ENCODE results near the gene POLR3H.
"Not testable (repeated sequence)": the region's sequence is repeated elsewhere in the genome, so short reads cannot be mapped to it uniquely, and the experiment has no call there.

The POLR3H gene, protein sequence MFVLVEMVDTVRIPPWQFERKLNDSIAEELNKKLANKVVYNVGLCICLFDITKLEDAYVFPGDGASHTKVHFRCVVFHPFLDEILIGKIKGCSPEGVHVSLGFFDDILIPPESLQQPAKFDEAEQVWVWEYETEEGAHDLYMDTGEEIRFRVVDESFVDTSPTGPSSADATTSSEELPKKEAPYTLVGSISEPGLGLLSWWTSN

DNA sequence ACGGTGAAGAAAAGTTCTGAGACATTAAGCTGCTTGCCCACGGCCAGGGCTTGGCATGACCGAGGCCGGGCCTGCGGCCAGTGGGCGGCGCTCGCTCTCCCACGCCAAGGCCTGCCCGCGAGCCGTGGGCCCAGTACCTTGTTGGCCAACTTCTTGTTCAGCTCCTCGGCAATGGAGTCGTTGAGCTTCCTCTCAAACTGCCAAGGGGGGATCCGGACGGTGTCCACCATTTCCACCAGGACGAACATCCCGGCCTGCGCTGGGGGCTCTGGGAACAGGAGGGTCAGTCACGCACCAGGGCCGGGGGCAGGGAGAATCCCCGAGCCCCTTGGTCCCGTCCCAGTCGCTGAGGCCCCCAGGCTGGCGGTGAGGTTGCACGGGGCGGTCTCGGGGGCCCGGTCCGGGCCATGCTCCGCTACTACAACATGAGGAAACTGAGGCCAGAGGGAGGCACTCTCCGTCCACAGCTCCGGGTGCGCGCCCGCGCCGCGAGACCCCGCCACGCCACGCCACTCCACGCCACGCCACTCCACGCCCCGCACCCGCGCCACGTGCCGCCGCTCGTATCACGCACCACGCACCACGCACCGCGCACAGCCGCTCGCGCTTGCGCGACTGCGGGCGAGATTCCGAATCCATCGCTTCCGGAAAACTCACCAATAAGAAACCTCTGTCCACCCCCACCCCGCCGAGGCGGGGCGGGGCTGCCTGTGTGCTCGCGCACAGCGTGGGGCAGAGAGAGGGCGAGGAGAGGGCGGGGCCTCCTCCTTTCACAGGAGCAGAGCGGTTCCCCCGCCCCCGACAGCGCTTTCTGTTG lies at the start of gene POLR3H:
Gene POLR3H, minus strand, starts transcription at position 617 of the 817 bp plus-strand sequence. Its CDS starts 369 bp downstream, at position 248.
- peak; percentile 89 for DNase-seq

DNA sequence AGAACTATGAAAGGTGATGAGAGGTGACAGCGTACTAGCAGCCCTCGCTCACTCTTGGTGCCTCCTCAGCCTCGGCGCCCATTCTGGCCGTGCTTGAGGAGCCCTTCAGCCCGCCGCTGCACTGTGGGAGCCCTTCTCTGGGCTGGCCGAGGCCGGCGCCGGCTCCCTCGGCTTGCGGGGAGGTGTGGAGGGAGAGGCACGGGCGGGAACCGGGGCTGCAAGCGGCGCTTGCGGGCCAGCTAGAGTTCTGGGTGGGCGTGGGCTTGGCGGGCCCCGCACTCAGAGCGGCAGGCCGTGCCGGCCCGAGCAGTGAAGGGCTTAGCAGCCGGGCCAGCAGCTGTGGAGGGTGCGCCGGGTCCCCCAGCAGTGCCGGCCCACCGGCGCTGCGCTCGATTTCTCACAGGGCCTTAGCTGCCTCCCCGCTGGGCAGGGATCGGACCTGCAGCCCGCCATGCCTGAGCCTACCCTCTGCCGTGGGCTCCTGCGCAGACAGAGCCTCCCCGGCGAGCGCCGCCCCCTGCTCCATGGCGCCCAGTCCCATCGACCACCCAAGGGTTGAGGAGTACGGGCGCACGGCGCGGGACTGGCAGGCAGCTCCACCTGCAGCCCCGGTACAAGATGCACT lies 49.2 kb upstream of the POLR3H start:
- DNase-seq: not testable (repeated sequence)

DNA sequence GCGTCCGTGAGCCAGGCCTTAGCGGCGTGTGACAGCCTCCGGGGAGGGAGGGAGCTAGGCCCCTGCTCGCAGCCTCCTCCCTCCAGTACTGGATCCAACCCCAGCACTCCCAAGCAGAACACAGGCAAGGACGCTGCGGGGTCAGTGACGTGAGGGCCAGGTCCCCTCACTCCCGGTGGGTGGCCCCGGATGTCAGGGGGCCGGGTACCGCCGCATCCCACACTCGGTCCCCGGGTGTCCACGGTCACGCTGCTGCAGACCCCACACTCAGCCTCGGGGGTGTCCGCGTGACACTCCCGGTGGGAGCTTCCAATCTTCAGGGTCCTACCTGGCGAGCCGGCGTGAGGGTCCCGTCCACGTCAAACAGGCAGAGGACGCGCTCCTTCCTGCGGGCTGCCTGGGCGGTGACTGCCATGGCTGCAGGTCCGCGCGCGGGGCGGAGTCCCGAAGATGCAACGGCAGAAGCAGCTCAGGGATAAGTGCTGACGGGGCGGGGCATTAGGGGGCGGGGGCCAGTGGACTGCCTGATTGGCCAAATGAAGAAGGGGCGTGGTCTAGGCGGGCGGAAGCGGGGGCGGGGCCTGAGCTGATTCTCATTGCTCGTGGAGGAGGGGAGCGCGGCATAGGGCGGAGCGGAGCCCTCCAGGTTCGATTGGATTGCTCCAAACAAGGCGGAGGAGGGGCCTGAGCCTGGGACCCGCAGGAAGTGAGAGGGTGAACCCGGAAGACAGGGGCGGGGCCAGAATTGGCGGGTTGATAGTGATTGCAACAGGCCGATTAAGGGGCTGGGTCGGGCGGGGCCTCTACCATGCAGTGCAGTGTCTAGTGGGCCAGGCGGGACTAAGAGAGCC lies 45.3 kb upstream of the POLR3H start, which contains the start of gene PMM1:
Gene PMM1, minus strand, starts transcription at position 450 of the 851 bp plus-strand sequence. Its CDS starts 35 bp downstream, at position 415.
- peak; percentile 94 for DNase-seq

DNA sequence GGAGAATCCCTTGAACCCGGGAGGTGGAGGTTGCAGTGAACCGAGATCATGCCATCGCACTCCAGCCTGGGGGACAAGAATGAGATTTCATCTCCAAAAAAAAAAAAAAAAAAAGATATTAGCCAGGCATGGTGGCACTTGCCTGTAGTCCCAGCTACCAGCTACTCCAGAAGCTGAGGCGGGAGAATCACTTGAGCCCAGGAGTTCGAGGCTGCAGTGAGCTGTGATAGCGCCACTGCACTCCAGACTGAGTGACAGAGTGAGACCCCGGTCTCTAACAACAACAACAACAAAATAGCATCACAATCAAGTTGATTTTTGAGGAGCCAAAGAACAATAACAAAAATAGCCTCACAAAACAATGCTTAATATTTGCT lies 43.1 kb upstream of the POLR3H start:
- no peak for DNase-seq

DNA sequence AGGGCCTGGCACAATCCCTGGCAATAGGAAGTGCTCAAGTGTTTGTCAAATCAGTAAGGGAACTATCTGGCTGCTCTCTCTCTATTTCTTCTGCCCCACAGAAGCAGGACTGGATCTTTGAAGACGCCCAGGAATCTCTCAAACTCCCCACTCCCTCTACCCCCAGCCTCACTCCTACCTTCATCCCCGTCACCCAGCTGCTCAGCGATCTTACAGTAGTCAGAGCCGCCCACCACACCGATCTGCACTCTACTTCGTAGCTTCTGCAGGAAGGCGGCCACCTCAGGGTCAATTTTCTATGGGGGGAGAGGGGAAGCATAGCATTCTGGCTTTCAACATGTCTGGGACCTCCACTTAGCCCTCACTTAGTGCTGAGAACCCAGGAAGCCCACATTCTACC lies 41.6 kb upstream of the POLR3H start:
- no peak for DNase-seq

DNA sequence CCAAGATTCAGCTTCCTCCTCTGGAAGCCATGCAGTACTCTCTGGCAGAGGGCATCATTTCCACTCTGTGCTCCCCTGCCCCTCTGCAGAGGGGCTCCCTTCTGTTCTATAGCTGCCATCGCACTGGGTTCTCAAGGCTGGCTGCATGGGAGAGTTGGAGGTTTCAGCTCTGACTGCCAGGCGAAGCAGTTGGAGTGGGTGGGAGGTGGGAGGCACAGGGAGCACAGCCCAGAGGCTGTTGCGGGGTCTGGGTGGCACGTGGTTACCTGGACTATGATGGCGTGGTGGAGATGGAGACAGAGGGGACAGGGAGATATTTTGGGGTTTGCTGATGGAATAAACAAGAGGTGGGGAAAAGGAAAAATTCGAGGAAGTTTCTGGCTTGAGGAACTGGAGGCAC lies 40.6 kb upstream of the POLR3H start:
- DNase-seq: no peak

DNA sequence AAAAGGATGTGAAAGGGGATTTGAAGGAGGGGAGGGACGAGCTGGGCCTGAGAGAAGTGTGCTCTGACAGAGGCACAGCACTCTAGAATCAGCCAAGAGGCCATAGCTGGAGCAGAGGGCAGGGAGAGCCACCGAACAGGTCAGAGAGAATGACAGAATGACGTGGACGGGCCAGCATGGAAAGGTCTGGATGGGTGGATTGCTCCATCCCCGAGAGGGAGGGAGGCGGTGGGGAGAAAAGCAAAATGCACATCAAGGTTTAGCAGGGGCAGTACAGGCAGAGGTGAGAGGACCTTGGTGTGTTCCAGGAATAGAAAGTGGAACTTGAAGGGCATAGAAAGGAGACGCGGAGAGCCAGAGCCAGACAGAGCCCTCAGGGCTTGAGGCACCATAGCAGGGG lies 38.4 kb upstream of the POLR3H start:
- no peak for DNase-seq

DNA sequence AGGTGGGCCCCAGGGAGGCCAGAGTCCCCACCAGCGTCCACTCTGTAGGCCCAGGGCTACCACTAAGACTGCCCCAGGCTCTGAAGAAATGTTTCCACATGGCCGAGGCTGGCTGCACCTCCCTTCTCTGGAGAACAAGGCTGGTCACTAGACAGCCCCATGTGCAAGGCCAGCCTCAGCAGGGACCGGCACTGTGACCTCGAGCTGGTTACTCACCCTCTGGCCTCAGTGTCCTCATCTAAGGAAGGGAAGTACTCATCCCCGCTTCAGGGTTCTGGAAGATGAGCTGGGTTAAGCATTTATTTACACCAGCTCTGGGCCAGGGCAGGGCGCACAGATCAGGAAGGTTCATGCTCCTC lies 35.7 kb upstream of the POLR3H start:
- DNase-seq: no peak

DNA sequence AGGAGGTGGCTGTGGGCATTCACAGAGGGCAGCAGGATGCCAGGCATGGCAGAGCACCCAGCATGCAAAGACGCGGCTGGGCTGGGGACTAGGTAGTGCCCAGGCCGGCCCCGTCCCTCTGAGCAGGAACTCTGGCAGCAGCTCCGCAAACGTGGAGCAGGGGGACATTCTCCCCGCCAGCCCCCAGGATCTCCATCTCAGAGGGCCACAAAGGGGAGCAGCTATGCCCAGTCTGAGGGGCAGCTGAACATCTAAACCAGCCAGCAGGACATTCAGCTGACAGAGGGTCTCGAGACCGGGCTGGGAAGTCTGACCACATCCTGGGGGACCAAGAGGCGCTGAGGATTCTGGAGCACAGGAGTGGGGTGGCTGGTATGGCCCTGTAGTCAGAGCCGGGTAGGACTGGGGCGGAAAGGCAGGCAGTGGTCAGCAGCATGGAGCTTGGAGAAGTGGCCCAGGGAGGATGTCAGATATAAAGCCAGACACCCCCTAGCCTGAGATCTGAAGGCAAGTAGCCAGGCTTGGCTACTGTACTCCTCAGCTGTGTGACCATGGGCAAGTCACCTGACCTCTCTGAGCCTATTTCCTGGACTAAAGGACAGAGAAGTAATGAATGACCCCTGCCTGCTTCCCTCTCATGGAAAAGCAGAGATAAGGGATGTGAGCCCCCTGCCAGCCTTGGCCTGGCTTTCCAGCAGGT lies 35.2 kb upstream of the POLR3H start:
- DNase-seq: no peak

DNA sequence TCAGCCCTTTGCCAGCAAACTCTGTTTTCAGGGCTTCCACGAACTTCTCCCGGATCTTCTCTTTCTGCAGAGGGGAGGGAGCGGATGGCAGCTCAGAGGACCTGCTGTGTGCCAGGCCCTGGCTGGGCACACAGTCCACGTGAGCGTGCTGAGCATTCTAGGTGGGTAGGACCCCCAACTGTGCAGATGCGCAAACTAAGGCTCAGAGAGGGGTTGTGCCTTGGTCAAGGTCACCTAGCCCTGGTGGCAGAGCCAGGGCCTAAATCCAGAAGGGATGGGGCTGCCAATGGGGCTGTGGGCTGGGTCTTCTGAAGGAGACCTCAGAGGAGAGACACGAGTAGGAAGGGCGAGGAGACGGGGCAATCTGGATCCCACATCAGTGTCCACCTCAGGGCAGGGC lies 34.5 kb upstream of the POLR3H start:
- DNase-seq: no peak

DNA sequence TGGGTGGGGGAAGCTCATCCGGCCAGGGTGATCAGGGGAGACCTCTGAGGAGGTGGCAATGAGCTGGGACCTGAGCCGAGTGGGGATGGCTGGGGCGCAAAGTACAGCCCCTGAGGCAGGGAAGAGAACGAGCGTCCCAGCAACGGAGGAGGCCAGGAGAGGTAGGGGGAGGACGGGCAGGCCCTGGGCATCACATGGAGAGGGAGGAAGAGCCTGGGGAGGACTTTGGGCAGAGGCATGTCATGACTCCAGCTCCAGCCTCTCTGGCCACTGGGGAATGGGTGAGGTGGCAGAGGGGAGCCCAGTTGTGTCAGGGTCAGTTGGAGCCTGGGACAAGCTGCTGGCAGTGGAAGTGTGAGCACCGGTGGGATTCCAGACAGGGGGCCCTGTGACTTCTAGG lies 33.8 kb upstream of the POLR3H start:
- no peak for DNase-seq

DNA sequence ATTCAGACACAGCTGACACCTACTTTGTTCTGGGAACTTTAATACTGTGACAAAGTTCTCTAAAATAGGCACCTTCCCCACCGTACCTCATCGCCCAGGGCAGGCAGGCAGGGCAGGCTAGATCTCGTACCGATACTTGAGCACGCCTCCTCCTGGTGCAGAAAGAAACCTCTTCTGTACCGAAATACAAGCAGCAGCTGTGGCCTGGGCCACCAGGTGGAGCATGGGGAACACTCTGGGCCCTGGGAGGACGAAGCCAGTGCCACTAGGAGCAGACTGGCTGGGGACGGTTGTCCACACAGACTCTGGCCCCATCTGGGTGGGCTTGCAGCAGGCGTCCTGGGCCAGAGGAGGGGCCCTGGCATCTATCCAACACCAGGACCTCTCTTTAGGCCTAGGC lies 32.6 kb upstream of the POLR3H start:
- peak; percentile 1 for DNase-seq

DNA sequence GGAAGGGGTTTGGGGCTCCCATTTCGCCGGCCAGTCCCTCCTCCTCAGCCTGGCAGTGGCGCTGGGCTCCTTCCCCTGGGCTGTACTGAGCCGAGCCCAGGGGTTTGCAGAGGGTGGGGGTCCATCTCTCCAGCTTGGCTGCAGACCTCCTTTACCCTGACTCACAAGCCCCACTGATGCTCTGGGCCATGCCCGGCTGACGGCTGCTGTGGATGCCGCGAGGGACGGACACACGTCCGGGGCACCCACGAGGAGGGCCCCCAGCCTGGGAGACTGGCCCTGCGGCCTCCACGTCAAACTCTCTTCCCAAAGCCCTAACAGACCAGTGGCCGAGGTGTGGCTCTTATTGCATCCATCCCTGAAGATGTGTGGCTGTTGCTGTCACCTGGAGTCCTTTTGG lies 31.3 kb upstream of the POLR3H start:
- no peak for DNase-seq

DNA sequence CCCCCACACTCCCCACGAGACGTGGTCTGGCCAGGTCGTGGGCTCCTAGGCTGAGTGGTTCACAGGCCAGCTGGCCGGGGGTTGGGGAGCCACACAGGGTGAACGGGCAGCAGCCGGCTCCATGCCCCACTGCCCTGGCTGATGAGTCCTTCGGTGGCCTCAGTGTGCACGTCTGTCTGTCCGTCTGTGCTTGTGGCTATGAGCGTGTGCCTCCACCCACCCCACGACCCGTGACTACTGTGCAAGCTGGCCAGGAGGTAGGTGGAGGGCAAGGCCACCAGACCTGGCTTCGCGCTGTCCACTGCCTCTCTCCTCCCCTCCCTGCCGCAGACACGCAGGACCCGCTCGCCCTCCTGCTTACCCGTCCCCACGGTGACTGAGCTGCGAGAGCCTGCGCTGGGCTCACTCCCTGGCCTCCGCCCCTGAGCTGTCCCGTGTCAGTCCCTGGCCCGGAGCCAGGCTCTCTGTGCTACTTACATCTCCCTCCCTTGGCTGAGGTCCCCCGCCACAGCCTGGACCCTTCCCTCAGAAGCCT lies 30.6 kb upstream of the POLR3H start:
- DNase-seq: no peak

DNA sequence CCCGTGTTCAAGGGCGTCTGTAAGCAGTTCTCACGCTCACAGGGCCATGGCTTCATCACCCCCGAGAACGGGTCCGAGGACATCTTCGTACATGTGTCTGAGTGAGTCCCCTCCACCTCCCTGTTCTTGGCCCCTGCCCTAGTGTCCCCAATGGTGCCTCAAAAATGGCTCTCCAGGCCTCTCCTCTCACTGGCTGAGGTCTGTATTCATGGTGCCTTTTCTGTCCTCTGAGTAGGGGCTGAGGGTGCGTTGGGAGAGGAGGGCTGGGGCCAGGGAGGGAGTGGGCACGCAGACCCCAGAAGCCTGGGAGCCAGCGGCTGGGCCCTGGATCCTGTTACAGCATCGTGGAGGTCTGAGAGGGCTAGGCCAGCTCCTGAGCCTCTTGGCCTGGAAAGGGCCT lies 29.4 kb upstream of the POLR3H start:
- no peak for DNase-seq

DNA sequence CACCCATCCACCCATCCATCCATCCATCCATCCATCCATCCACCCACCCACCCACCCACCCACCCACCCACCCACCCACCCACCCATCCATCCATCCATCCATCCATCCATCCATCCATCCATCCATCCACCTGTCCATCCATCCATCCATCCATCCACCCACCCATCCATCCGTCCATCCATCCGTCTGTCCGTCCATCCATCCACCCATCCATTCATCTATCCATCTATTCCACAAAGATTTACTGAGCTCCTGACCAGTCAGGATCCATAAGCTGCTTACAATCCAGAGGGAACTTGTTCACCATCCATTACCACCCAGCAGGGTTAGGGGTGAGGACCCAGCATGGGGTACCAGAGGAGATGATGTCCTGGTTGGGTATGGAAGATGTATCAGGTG lies 28.0 kb upstream of the POLR3H start:
- DNase-seq: not testable (repeated sequence)

DNA sequence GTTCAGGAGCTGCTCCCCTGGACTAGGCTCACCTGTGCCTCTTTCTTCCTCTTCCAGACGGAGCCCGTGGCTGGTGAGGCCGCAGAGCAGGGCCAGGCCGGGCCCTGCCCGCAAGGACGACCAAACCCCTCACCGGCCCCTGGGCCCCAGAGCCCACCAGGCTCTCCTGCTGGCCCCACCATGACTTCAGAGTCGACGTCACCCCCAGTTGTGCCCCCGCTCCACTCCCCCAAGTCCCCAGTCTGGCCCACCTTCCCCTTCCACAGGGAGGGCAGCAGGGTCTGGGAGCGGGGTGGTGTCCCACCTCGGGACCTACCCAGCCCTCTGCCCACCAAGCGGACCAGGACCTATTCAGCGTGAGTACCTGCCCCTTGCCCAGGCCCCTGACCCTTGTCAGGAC lies 27.5 kb upstream of the POLR3H start:
- DNase-seq: no peak

DNA sequence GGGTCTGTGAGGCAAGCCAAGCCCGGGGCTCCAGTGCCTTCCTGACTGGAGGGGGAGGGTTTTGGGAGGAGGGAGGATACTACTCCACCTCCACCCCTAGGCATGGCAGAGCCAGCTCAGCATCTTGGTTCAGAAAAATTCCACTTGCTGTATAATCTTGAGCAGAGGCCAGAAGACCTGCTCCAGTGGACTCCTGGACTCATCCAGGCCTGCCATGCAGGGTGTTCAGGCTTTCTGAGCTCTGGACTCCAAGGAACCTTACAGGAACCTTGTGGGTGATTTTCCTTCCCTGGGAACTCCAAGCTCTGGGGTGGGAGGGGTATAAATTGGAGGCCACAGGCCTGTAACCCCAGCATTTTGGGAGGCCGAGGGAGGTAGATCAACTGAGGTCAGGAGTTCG lies 26.0 kb upstream of the POLR3H start:
- DNase-seq: no peak

DNA sequence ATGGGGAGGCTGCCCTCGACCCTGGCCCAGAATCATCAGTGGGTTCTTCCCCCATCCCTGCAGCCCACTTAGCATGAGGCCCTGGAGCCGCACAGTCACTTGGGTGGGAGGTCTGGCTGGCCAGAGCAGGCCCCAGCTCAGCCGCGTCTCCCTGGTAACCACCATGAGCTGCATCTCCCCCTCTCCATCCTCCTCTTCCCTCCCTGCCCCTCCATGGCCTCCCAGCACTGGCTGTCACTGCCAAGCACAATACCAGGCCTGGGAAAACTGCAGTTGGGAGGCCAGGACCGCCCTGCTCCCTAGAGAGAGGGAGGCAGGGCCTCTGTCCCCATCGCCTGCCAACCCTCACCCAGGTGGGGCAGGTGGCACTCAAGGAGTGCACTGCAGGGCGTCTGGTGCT lies 24.5 kb upstream of the POLR3H start:
- DNase-seq: no peak

DNA sequence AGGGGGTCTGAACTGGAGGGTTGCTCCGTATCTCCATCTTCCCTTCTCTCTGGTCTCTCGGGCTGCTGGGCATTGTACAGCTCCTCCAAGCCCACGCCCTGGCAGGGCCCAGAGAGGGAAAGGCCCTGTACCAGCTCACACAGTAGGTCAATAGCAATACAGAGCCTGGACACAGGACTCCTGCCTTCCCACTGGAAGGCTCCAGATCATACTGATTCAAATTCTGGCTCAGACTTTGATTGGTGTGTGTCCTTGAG lies 23.2 kb upstream of the POLR3H start:
- no peak for DNase-seq

DNA sequence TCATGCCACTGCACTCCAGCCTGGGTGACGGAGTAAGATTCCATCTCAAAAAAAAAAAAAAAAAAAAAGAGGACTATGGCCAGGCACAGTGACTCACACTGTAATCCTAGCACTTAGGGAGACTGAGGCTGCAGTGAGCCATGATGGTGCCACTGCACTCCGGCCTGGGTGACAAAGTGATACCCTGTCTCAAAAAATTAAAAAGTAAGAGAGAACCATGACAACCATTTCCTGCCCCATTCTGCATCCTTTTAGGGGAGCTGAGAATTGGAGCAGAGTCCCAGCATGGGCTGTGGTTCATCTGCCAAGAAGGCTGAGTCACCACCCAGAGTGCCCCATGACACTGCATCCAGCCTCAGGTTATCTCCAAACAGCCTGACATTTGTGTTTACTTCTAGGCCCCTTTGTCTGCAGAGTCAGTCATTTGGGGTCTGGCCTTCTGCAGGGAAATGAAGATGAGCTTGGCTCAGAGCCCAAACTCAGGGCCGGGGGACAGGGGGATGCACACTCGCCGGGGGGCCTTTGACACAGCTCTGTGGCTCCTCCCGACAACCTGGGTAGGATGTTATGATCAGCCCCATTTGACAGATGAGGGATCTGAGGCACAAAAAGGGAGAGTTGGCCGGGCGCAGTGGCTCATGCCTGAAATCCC lies 21.3 kb upstream of the POLR3H start:
- no peak for DNase-seq

DNA sequence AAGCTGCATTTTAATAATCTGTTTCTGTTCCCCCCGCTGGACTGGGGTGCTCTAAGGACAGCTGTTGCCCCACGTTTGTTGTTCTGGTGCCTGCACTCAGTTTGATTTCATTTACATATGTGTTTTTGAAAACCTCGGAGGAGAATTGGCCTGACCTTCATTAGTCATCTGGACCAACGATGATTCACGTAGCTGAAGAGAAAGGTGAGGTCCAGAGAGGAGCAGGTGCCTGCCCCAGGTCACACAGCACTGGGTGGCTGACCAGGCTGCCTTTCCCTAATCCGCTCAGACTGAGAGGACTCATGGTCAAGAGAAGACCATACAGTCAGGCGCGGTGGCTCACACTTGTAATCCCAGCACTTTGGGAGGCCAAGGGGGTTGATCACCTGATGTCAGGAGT lies 20.3 kb upstream of the POLR3H start:
- no peak for DNase-seq

All from NCI-H526 treated with DMSO at 0.1 percent for 48 hours (cell line).